SK-MEL-5 (cell line): Measurements from ENCODE around the gene GEN1. TPM values are rescaled to one million over a fixed set of nuclear protein-coding genes. Genes with fewer than 3 reads are reported as not detected.
"Not testable (repeated sequence)": the region's sequence is repeated elsewhere in the genome, so short reads cannot be mapped to it uniquely, and the experiment has no call there.

Experiments
- DNase-seq: peaks from one replicate; pipeline ENCODE4 v3.0.0-alpha.2; 2016; ENCODE audit warnings: low read depth, low spot score
- in situ Hi-C: cut with HindIII; loops from 2 replicates; pipeline ENCODE4 v1.10.0; 2016; ENCODE audit warnings: low sequenced_read_pairs, high pct_unique_total_duplicates, low pct_unique_long_range_greater_than_20kb
- total RNA-seq: library from RNA; depleted of rRNA; stranded (reverse); fragments of >200 nt; shearing (Covaris generic); gene quantifications from 2 replicates; pipeline ENCODE4 v1.2.3, GENCODE V29; 2014

GEN1 gene
- total RNA-seq, 1 experiment from 2014 or later, result 16.1 TPM

DNA sequence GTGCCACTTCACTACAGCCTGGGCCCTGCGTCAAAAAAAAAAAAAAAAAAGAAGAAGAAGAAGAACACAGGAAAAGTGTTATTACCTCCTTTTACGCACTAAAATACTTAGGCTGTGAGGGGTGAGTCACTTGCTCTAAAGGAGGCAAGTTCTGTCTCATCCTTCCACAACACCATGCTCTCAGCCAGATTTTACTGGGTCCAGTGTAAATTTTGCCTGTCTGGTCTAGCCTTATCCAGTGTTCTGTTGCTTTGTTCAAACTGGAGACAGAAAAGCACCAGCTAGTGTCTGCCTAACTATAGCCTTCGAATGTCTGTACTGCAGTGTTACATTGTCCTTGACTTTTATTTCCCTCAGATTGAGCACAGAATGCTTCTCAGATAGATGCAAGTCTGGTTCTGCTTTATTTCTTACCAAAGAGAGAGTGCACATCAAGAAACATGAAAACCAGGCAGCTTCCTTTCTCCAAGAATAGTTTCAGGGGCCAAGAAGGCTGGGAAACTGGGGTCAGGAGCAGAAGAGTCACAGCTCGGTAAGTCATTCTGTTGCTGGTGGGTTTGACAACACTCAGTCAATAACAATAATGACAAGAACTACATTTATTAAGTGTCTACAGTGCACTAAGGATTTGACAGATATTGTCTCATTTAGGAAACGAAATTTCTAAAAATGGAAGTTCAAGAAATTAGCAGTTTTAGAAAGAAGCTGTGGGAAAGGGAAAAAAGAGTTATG, 59.2 kb downstream of the GEN1 start:
- DNase-seq, result no peak
- in situ Hi-C loops, result no loop called here

- in situ Hi-C loops, result no loop called here
- DNase-seq, result no peak
Observed at GRCh38 chr2:17813742-17814473, 60.0 kb downstream of the GEN1 start.

GRCh38 chr2:17814601-17815000, 60.7 kb downstream of the GEN1 start:
- in situ Hi-C loops, result no loop called here
- DNase-seq, result no peak

GRCh38 chr2:17815468-17816184, 61.7 kb downstream of the GEN1 start:
- DNase-seq, result no peak

GRCh38 chr2:17816396-17817245, 62.7 kb downstream of the GEN1 start, which contains the start of gene MSGN1:
TSS of gene MSGN1 (plus strand) at chr2:17816460. CDS start at chr2:17816519, 59 bp downstream.
- DNase-seq, result no peak
- in situ Hi-C loops, result no loop called here

More at GRCh38 chr2:17815468-17816184, 61.7 kb downstream of the GEN1 start:
- in situ Hi-C loops, result no loop called here

DNA sequence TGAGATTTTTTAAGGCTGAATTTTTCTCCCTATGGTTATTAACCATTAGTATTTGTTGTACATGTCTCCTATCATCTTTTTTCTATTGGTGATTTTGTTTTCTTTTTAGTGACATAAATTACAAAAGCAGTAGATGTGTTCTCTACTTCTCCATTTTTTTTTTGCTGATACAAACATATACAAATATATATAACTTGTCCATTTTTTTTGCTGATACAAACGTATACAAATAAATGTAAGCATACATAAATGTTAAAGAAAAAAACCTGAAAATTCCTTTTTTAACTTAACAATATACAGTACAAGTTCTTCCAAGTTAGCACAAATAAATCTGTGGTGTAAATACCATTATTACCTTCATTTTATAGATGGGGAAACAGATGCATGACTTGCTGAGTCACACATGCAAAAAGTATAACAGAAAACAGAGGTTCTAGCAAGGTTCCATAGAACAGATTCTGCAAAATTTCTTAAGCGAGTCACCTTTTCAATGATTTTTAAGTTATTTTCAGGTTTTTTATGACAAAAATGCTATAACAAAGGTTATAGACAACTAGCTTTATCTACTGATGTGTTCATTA, 64.4 kb downstream of the GEN1 start:
- no peak for DNase-seq
- in situ Hi-C loops, result no loop called here

GRCh38 chr2:17821080-17821479, 67.1 kb downstream of the GEN1 start:
- DNase-seq, result no peak
- in situ Hi-C loops, result no loop called here

DNA sequence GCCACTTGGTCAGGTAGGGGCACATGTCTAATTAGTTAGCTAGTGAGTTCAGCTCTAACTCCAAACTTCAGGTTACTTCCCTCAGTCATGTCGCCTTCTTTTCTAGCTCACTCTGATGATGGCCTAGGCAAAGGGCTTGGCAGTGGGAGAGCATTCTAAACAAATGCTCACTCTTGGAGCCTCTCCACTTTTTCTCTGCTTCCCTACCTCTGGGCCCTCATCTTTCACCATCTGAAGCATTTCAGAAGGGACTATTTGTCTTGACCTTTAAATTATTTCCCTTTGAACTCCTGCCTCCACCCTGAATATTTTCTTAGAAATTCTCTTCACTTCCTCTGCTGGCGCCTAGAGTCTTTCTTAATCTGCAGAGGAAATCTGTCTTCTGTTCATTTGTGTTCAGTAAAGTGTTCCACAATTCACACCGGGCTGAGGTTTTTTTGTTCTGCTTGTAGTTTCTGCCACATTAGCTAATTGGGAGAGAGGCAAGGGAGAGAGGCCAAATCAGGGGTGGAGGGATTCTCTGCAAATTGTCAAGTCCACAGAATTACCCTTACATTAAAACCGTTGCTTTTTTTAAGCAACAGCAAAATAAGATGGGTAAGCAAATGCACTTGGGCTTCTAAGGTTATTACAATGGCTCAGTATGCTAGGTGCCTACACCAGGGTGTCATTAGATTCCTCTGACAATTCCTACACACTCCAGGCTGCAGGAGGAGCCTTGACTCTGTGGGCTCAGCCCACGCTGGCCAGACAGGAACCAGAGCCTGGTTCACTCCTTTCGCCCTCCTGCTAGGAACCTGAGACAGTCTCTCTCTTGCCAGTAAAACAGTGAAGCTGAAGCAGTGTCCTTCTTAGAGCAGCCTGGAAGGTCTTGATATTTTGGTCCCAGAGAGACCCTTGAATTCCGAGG, 67.9 kb downstream of the GEN1 start:
- in situ Hi-C loops, result no loop called here
- DNase-seq, result peak; percentile 33

DNA sequence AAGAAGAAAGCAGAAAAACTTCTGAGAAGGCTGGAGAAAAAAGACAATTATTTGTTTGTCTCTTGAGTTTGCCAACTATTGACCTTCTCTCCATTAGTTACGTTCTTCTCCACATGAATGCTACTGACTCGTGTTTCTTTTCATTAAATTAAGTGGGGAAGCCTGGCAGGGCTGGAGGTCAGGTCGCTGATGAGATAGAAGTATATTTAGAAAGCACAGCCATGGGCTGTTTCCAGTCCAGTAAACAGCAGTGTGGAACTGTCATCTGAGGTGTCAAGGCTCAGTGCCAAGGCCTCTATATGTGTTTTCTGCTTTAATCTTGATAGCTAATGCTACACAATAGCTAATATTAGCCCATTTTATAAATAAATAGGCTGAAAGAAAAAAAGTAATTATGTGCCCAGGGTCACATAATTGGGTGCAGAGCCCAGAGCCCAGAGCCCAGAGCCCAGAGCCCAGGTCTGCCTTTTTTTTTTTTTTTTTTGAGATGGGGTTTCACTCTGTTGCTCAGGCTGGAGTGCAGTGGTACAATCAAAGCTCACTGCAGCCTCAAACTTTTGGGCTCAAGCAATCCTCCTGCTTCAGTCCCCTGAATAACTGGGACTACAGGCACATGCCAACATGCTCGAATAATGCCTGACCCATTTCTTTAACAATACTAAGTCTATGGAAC, 68.6 kb downstream of the GEN1 start:
- DNase-seq, result peak; percentile 30
- in situ Hi-C loops, result no loop called here

DNA sequence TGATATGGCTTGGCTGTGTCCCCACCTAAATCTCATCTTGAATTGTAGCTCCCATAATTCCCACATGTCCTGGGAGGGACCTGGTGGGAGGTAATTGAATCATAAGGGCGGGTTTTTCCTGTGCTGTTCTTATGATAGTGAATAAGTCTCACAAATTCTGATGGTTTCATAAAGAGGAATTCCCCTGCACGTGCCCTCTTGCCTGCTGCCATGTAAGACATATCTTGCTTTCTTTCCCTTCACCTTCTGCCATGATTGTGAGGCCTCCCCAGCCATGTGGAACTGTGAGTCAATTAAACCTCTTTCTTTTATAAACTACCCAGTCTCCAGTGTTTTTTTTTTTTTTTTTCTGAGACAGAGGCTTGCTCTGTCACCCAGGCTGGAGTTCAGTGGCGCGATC, 69.7 kb downstream of the GEN1 start:
- in situ Hi-C loops, DNase-seq: not testable (repeated sequence)

DNA sequence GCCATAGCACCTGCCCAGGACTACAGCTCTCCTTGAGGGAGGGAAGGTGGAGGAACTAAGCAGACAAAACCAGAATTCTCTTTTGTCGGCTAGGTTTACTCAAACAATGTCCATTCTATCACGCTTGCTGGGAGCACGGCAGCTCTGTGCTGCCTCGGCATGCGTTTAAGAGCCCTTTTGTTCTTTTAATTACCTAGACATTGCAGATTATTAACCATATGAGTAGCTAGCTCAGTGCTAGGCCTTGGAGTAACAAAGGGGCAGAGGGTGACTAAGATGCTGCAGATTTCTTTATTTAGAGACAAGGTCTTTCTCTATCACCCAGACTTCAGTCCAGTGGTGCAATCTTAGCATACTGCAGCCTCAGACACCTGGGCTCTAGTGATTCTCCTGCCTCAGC, 73.4 kb downstream of the GEN1 start:
- no peak for DNase-seq
- in situ Hi-C loops, result no loop called here

DNA sequence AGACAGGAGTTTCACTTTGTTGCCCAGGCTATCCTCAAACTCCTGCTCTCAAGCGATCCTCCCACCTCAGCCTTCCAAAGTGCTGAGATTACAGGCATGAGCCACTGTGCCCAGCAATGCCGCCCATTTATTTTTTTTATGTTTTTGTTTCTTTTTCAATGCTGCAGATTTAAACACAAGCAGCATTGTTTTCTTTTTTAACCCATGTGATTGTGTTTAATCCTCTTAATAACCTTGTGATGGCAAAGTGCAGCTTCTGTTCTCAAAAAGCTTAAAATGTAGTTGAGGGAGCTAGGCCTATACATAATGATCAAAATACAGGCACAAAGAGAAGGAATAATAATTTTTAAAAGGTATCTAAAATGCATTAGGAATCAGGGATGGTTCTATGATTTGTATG, 73.8 kb downstream of the GEN1 start:
- peak; percentile 73 for DNase-seq
- in situ Hi-C loops, result no loop called here

- DNase-seq, result peak; percentile 96
- in situ Hi-C loops, result no loop called here
Observed at GRCh38 chr2:17830053-17831034, 76.4 kb downstream of the GEN1 start.

GRCh38 chr2:17835516-17835915, 81.6 kb downstream of the GEN1 start:
- in situ Hi-C loops, result no loop called here
- no peak for DNase-seq
